HepG2 (cell line): ENCODE results near the gene TMEM229B. TPM values are rescaled to one million over a fixed set of nuclear protein-coding genes. Genes with fewer than 3 reads are reported as not detected.

Experiments
- CEBPB ChIP-seq: IDR thresholded peaks from 2 replicates; pipeline ENCODE4 v1.6.1; 2011; ENCODE audit warnings: low read depth, low read length, improper control_type of control experiment, borderline replicate concordance
- EP300 ChIP-seq, 3 experiments: sonication (generic) in 1 of 3; formaldehyde crosslinking in 1 of 3; IDR thresholded peaks; 2 replicates each; pipeline versions ENCODE4 v1.5.1 to v1.6.1; 2011 to 2020; ENCODE audit warnings: low read depth in 2 of 3, low read length in 2 of 3, borderline replicate concordance in 1 of 3, improper control_type of control experiment in 1 of 3, mild to moderate bottlenecking in 1 of 3, missing genetic modification reagents in 1 of 3, moderate library complexity in 1 of 3
- ESRRA ChIP-seq: sonication (generic); formaldehyde crosslinking; IDR thresholded peaks from 2 replicates; pipeline ENCODE4 v1.5.1; 2020; ENCODE audit warnings: mild to moderate bottlenecking, low read depth, missing genetic modification reagents
- GABPB1 ChIP-seq: IDR thresholded peaks from 2 replicates; pipeline ENCODE4 v1.6.1; 2016; ENCODE audit warnings: mild to moderate bottlenecking, missing genetic modification reagents, moderate library complexity, missing compliant biosample characterization
- NRL ChIP-seq: sonication (generic); formaldehyde crosslinking; IDR thresholded peaks from 2 replicates; pipeline ENCODE4 v1.5.0; 2020; ENCODE audit warnings: missing genetic modification reagents, mild to moderate bottlenecking, moderate library complexity, borderline replicate concordance
- SMARCE1 ChIP-seq: fragments of 450-650 bp; IDR thresholded peaks from 2 replicates; pipeline ENCODE4 v1.6.1; 2017; ENCODE audit warnings: borderline replicate concordance
- YEATS4 ChIP-seq: sonication (generic); formaldehyde crosslinking; IDR thresholded peaks from 2 replicates; pipeline ENCODE4 v1.4.0; 2020; ENCODE audit warnings: missing genetic modification reagents, borderline replicate concordance
- ZNF331 ChIP-seq: sonication (generic); formaldehyde crosslinking; IDR thresholded peaks from 2 replicates; pipeline ENCODE4 v1.4.0; 2020; ENCODE audit warnings: missing genetic modification reagents
- ZNF44 ChIP-seq: sonication (generic); formaldehyde crosslinking; IDR thresholded peaks from 2 replicates; pipeline ENCODE4 v1.5.1; 2020; ENCODE audit warnings: mild to moderate bottlenecking, missing genetic modification reagents
- ZNF451 ChIP-seq: sonication (generic); formaldehyde crosslinking; IDR thresholded peaks from 2 replicates; pipeline ENCODE4 v1.5.0; 2020; ENCODE audit warnings: mild to moderate bottlenecking, missing genetic modification reagents
- ZNF510 ChIP-seq: sonication (generic); formaldehyde crosslinking; IDR thresholded peaks from 2 replicates; pipeline ENCODE4 v1.4.0; 2020; ENCODE audit warnings: low read depth, mild to moderate bottlenecking, missing genetic modification reagents
- ZNF644 ChIP-seq: IDR thresholded peaks from 2 replicates; pipeline ENCODE4 v1.6.1; 2016; ENCODE audit warnings: low read depth
- ZNF724P ChIP-seq: sonication (generic); formaldehyde crosslinking; IDR thresholded peaks from 2 replicates; pipeline ENCODE4 v1.8.0; 2022; ENCODE audit warnings: missing genetic modification reagents, borderline replicate concordance
- polyA plus RNA-seq, 8 experiments: library from polyadenylated mRNA; depleted of rRNA in 3 of 8; stranded (reverse) in 7 of 8; unstranded in 1 of 8; fragments of >200 nt; fragmentation: Illumina TruSeq in 4 of 8; extraction: Trizol in 4 of 8; gene quantifications; 2 replicates each; pipeline versions ENCODE4 v1.2.1 to v1.2.3, GENCODE V29; 2011 to 2016; ENCODE audit warnings: low read depth in 4 of 8, missing spikeins in 1 of 8, mixed read lengths in 1 of 8; ENCODE audit not compliant: insufficient read depth in 1 of 8
- total RNA-seq, 5 experiments: library from RNA; depleted of rRNA; stranded (reverse); fragments of >200 nt; fragmentation: Illumina TruSeq; extraction: Trizol; gene quantifications; 2 replicates each; pipeline ENCODE4 v1.2.3, GENCODE V29; 2016; ENCODE audit warnings: low read depth in 1 of 5
- TF ChIP-seq, protein P1 (sequence below), 2 experiments: sonication (generic) in 1 of 2; formaldehyde crosslinking in 1 of 2; IDR thresholded peaks; 2 replicates each; pipeline versions ENCODE4 v1.6.1 to v1.9.0; 2014 to 2022; ENCODE audit warnings: antibody characterized with exemption in 1 of 2, borderline replicate concordance in 1 of 2, inconsistent platforms in 1 of 2, low read depth in 1 of 2, missing genetic modification reagents in 1 of 2
- TF ChIP-seq, protein P2 (sequence below): sonication (generic); formaldehyde crosslinking; IDR thresholded peaks from 2 replicates; pipeline ENCODE4 v1.9.0; 2022; ENCODE audit warnings: low read depth, missing genetic modification reagents
- TF ChIP-seq, protein P3 (sequence below): sonication (generic); formaldehyde crosslinking; IDR thresholded peaks from 2 replicates; pipeline ENCODE4 v1.5.0; 2020; ENCODE audit warnings: mild to moderate bottlenecking, missing genetic modification reagents, borderline replicate concordance

Gene TMEM229B
- total and polyA plus RNA-seq, 2 of the 13 experiments (the other 11 are each of a cell fraction or from before 2014, with no cell fraction given): 0.69 to 1.1 TPM

DNA sequence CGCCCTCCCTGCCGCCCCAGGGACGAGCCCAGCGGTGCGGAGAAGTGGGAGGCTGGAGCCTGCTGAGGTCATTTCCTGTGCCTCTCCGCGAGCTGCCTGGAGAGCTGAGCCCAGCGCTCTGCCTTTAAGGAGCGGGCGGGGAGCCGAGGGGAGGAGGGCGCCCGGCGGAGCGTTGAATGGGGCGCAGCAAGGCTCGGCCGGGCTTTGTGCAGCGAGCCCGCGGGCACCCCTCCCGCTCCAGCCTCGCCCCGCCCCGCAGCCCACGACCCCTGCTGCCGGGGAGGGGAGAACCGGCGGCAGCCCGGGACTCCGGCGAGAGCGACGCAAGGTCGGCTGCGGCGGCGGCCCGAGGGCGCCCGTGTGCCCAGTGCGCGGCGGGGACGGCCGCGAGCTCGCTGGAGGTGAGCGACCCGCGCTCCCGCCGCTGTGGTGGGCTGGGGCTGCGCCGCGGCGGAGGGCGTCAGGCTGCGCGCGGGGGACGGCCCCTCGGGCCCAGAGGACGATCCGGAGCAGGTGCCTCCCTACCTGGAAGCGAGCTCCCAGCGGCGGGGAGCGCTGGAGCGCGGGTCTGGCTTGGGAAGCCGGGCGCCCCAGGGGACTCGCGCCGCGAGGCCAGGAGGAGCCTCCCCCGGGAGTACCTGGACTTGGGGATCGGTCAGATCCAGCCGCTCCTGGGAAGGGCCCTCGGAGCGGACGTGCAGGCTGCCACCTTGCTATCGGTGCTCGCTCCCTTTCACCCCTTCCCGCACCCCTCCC lies 44.7 kb upstream of the TMEM229B start, which contains the start of gene PLEKHH1 (continued):
- TF ChIP-seq, protein P1, sequence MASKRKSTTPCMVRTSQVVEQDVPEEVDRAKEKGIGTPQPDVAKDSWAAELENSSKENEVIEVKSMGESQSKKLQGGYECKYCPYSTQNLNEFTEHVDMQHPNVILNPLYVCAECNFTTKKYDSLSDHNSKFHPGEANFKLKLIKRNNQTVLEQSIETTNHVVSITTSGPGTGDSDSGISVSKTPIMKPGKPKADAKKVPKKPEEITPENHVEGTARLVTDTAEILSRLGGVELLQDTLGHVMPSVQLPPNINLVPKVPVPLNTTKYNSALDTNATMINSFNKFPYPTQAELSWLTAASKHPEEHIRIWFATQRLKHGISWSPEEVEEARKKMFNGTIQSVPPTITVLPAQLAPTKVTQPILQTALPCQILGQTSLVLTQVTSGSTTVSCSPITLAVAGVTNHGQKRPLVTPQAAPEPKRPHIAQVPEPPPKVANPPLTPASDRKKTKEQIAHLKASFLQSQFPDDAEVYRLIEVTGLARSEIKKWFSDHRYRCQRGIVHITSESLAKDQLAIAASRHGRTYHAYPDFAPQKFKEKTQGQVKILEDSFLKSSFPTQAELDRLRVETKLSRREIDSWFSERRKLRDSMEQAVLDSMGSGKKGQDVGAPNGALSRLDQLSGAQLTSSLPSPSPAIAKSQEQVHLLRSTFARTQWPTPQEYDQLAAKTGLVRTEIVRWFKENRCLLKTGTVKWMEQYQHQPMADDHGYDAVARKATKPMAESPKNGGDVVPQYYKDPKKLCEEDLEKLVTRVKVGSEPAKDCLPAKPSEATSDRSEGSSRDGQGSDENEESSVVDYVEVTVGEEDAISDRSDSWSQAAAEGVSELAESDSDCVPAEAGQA (IDR thresholded peaks at IDR 0.05; ENCODE audit: low read depth): no peak
- TF ChIP-seq, protein P1 (CRISPR knock-in tag; IDR thresholded peaks at IDR 0.05; ENCODE audit: borderline replicate concordance): no peak
- TF ChIP-seq ESRRA (CRISPR knock-in tag) (no peak), EP300 (IDR thresholded peaks at IDR 0.05; ENCODE audit: low read depth in 2 of 2, low read length in 2 of 2) (no peak), EP300 (CRISPR knock-in tag; IDR thresholded peaks at IDR 0.05; ENCODE audit: borderline replicate concordance) (0 out of 2 replicates have a peak, but pooled peaks have one; percentile 14), ZNF44 (no peak), ZNF451 (CRISPR knock-in tag) (peak; percentile 86), GABPB1 (CRISPR knock-in tag) (peak; percentile 94), YEATS4 (peak; percentile 46; the same call in 1 of the 2 replicates), ZNF510 (CRISPR knock-in tag) (no peak), SMARCE1 (no peak), CEBPB (no peak), ZNF331 (CRISPR knock-in tag) (peak; percentile 62; the same call in 1 of the 2 replicates), NRL (CRISPR knock-in tag) (peak; percentile 79), ZNF724P (CRISPR knock-in tag) (no peak), ZNF644 (no peak)
- TF ChIP-seq, protein P2, sequence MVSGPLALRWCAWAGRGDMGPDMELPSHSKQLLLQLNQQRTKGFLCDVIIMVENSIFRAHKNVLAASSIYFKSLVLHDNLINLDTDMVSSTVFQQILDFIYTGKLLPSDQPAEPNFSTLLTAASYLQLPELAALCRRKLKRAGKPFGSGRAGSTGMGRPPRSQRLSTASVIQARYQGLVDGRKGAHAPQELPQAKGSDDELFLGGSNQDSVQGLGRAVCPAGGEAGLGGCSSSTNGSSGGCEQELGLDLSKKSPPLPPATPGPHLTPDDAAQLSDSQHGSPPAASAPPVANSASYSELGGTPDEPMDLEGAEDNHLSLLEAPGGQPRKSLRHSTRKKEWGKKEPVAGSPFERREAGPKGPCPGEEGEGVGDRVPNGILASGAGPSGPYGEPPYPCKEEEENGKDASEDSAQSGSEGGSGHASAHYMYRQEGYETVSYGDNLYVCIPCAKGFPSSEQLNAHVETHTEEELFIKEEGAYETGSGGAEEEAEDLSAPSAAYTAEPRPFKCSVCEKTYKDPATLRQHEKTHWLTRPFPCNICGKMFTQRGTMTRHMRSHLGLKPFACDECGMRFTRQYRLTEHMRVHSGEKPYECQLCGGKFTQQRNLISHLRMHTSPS: 0 out of 2 replicates have a peak, but pooled peaks have one; percentile 7
- TF ChIP-seq, protein P3, sequence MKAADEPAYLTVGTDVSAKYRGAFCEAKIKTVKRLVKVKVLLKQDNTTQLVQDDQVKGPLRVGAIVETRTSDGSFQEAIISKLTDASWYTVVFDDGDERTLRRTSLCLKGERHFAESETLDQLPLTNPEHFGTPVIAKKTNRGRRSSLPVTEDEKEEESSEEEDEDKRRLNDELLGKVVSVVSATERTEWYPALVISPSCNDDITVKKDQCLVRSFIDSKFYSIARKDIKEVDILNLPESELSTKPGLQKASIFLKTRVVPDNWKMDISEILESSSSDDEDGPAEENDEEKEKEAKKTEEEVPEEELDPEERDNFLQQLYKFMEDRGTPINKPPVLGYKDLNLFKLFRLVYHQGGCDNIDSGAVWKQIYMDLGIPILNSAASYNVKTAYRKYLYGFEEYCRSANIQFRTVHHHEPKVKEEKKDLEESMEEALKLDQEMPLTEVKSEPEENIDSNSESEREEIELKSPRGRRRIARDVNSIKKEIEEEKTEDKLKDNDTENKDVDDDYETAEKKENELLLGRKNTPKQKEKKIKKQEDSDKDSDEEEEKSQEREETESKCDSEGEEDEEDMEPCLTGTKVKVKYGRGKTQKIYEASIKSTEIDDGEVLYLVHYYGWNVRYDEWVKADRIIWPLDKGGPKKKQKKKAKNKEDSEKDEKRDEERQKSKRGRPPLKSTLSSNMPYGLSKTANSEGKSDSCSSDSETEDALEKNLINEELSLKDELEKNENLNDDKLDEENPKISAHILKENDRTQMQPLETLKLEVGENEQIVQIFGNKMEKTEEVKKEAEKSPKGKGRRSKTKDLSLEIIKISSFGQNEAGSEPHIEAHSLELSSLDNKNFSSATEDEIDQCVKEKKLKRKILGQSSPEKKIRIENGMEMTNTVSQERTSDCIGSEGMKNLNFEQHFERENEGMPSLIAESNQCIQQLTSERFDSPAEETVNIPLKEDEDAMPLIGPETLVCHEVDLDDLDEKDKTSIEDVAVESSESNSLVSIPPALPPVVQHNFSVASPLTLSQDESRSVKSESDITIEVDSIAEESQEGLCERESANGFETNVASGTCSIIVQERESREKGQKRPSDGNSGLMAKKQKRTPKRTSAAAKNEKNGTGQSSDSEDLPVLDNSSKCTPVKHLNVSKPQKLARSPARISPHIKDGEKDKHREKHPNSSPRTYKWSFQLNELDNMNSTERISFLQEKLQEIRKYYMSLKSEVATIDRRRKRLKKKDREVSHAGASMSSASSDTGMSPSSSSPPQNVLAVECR (CRISPR knock-in tag): peak; percentile 48; the same call in 1 of the 2 replicates
